Adrenal gland (tissue), 5 donors: ENCODE results near the gene IQSEC1.

Experiments
- POLR2A ChIP-seq, 2 donors: fragments of 450-650 bp; IDR thresholded peaks; one replicate each; pipeline ENCODE4 v1.6.1; 2017; ENCODE audit warnings: antibody characterized with exemption in 2 of 2, mild to moderate bottlenecking in 2 of 2, moderate library complexity in 1 of 2
- TF ChIP-seq, protein P1 (sequence below), 6 experiments: fragments of 450-650 bp in 4 of 6; fragments of 200-600 bp in 2 of 6; sonication (generic) in 1 of 6; IDR thresholded peaks; 1 replicate in 5 of 6; 2 replicates in 1 of 6; pipeline versions ENCODE4 v1.5.1 to v1.8.0; 2016 to 2021; ENCODE audit warnings: antibody characterized with exemption in 6 of 6, mild to moderate bottlenecking in 2 of 6, moderate library complexity in 1 of 6
- donor health status: DM: no; HTN: no; CAD: no.

DNA sequence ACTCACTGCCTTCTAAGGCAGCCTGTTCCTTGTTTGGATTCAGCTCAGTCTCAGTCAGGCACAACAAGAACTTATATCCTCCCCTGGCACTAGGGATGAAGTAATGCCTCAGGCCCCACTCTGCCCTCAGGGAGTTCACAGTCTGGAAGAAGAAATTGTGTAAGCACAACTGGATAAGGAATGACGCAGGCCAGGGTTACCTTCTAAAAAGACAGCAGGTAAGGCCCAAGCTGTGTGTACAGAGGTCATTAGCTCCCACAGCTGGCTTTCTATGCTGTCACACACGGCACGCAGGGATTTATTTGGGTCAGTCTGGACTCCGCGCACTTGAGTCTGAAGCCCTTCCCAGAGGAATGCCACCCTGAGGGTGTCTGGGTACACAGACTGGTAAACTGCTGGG, 82.9 kb downstream of the IQSEC1 start:
- TF ChIP-seq, protein P1, sequence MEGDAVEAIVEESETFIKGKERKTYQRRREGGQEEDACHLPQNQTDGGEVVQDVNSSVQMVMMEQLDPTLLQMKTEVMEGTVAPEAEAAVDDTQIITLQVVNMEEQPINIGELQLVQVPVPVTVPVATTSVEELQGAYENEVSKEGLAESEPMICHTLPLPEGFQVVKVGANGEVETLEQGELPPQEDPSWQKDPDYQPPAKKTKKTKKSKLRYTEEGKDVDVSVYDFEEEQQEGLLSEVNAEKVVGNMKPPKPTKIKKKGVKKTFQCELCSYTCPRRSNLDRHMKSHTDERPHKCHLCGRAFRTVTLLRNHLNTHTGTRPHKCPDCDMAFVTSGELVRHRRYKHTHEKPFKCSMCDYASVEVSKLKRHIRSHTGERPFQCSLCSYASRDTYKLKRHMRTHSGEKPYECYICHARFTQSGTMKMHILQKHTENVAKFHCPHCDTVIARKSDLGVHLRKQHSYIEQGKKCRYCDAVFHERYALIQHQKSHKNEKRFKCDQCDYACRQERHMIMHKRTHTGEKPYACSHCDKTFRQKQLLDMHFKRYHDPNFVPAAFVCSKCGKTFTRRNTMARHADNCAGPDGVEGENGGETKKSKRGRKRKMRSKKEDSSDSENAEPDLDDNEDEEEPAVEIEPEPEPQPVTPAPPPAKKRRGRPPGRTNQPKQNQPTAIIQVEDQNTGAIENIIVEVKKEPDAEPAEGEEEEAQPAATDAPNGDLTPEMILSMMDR (IDR thresholded peaks at IDR 0.05), result no peak
- no peak for TF ChIP-seq POLR2A (IDR thresholded peaks at IDR 0.05)
